Measurements from ENCODE around the gene RBM20.

- no peak for TF ChIP-seq CTCF (IDR thresholded peaks at IDR 0.05)
- no peak for TF ChIP-seq EZH2 (IDR thresholded peaks at IDR 0.05)
- TF ChIP-seq EZH2phosphoT487 (IDR thresholded peaks at IDR 0.05) = no peak
Measured at GRCh38 chr10:110817614-110818013, 173.5 kb downstream of the RBM20 start.

Measured in neural progenitor cell (in vitro differentiated cells).